ENCODE results near the gene AGBL3. TPM values are rescaled to one million over a fixed set of nuclear protein-coding genes. Genes with fewer than 3 reads are reported as not detected.

The AGBL3 gene
- polyA plus RNA-seq, 1 experiment: 0.32 TPM

DNA sequence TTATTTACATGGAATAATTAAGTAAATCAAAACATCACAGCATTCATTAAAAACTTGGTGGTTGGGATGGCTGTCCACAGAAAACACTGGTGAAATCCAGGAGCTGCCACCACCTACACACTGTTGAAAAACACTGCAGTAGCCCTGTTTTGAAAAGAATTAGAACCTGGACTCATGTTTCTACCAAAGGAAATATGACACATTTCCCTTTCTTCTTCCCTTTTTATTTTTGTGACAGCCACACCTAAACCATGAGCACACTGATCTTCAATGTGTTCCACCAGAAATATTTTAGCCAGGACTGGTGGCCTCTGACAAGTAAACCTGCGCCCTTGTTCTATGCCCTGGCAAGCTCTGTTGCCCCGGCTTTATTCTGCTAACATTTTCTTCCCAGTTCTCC, 164.8 kb downstream of the AGBL3 start:
- Histone ChIP-seq H3K27me3 (ENCODE audit: control insufficient read depth, insufficient read depth, low read length) (no peaks in the 10 kb centered on the region), H3K36me3 (ENCODE audit: control insufficient read depth, insufficient read depth, low read length) (no peaks in the 10 kb centered on the region), H3K4me3 (ENCODE audit: low read depth, low read length) (no peak overlapping the region)
- ChIA-PET CTCF (no interaction called here), POLR2A (no interaction called here)
- no peak for DNase-seq (ENCODE audit: low read depth)
- TF ChIP-seq, protein P1, sequence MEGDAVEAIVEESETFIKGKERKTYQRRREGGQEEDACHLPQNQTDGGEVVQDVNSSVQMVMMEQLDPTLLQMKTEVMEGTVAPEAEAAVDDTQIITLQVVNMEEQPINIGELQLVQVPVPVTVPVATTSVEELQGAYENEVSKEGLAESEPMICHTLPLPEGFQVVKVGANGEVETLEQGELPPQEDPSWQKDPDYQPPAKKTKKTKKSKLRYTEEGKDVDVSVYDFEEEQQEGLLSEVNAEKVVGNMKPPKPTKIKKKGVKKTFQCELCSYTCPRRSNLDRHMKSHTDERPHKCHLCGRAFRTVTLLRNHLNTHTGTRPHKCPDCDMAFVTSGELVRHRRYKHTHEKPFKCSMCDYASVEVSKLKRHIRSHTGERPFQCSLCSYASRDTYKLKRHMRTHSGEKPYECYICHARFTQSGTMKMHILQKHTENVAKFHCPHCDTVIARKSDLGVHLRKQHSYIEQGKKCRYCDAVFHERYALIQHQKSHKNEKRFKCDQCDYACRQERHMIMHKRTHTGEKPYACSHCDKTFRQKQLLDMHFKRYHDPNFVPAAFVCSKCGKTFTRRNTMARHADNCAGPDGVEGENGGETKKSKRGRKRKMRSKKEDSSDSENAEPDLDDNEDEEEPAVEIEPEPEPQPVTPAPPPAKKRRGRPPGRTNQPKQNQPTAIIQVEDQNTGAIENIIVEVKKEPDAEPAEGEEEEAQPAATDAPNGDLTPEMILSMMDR (IDR thresholded peaks at IDR 0.05; ENCODE audit: insufficient read depth, low read depth, low read length): no peak

DNA sequence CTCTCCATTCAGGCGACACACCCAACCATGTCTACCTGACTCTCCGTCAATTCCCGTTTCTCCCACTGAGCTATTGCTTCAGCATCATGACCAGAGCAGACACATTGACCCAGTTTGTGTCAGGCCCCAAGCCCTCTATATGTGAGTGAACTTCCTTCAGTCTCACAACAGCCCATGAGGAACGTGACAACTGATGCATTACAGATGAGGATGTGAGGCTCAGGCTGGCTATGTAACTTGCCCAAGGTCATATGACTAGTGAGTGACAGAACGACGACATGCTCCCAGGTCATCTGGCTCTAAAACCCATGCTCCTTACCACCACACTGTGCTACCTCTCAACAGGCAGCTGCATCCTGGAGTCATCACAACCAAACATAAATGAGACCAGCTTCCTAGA, 165.2 kb downstream of the AGBL3 start:
- Histone ChIP-seq H3K4me3 (ENCODE audit: low read depth, low read length) (no peak overlapping the region), H3K36me3 (ENCODE audit: control insufficient read depth, insufficient read depth, low read length) (no peaks in the 10 kb centered on the region), H3K27me3 (ENCODE audit: control insufficient read depth, insufficient read depth, low read length) (no peaks in the 10 kb centered on the region)
- TF ChIP-seq, protein P1 (IDR thresholded peaks at IDR 0.05; ENCODE audit: insufficient read depth, low read depth, low read length): no peak
- DNase-seq (ENCODE audit: low read depth): no peak
- ChIA-PET CTCF (no interaction called here), POLR2A (no interaction called here)

DNA sequence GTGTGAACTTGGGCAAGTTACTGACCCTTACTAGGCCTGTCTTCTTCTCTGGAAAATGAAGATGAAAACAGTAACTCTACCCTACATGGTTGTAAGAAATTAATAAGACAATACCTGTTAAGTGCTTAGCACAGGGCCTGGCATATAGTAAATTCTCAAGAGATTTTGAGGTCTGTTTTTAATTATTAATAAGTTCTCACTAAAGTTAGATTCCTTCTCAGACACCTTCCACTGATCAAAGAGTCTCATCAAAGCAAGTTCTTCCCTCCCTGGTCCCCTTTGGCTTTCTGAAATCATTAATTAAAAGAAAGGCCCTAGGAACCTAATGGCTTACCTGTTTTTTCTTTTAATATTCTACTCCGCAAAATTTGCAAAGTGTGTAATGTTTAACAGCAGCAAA, 166.1 kb downstream of the AGBL3 start:
- H3K36me3 ChIP-seq (ENCODE audit: control insufficient read depth, insufficient read depth, low read length): no peaks in the 10 kb centered on the region
- DNase-seq (ENCODE audit: low read depth): no peak
- H3K27me3 ChIP-seq (ENCODE audit: control insufficient read depth, insufficient read depth, low read length): no peaks in the 10 kb centered on the region
- CTCF ChIA-PET: no interaction called here
- H3K4me3 ChIP-seq (ENCODE audit: low read depth, low read length): no peak overlapping the region
- TF ChIP-seq, protein P1 (IDR thresholded peaks at IDR 0.05; ENCODE audit: insufficient read depth, low read depth, low read length): no peak
- POLR2A ChIA-PET: no interaction called here

- H3K27me3 ChIP-seq (ENCODE audit: control insufficient read depth, insufficient read depth, low read length): no peaks in the 10 kb centered on the region
- POLR2A ChIA-PET: no interaction called here
- no peaks in the 10 kb centered on the region for H3K36me3 ChIP-seq (ENCODE audit: control insufficient read depth, insufficient read depth, low read length)
- H3K4me3 ChIP-seq (ENCODE audit: low read depth, low read length): no peak overlapping the region
- CTCF ChIA-PET: no interaction called here
- no peak for DNase-seq (ENCODE audit: low read depth)
- TF ChIP-seq, protein P1 (IDR thresholded peaks at IDR 0.05; ENCODE audit: insufficient read depth, low read depth, low read length): no peak
These were observed 168.4 kb downstream of the AGBL3 start for GRCh38 chr7:135154734-135155133.

DNA sequence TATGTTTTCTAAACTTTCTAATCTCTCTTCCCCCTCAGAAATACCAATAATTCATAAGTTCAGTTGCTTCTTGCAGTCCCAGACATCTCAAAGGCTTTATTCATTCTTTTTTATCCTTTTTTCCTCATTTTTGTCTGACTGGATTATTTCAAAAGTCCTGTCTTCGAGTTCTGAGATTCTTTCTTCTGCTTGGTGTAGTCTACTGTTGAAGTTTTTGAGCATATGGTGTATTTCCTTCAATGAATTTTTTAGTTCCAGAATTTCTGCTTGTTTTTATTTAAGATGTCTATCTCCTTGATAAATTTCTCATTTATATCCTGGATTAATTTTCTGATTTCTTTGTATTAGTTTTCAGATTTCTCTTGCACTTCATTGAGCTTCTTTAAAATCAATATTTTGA, 170.0 kb downstream of the AGBL3 start:
- ChIA-PET CTCF (interaction anchor here (1.9 kb wide), 1 partner anchor 8 kb away, joined by 4 read pairs; the partner anchor contains the start of gene TMEM140), POLR2A (no interaction called here)
- no peak for DNase-seq (ENCODE audit: low read depth)
- Histone ChIP-seq H3K36me3 (ENCODE audit: control insufficient read depth, insufficient read depth, low read length) (no peaks in the 10 kb centered on the region), H3K27me3 (ENCODE audit: control insufficient read depth, insufficient read depth, low read length) (no peaks in the 10 kb centered on the region), H3K4me3 (ENCODE audit: low read depth, low read length) (no peak overlapping the region)
- TF ChIP-seq, protein P1 (IDR thresholded peaks at IDR 0.05; ENCODE audit: insufficient read depth, low read depth, low read length): no peak

Data from BJ (cell line).